ENCODE data around the gene TDRD10. TPM values are rescaled to one million over a fixed set of nuclear protein-coding genes. Genes with fewer than 3 reads are reported as not detected.

TDRD10 gene
- total RNA-seq, 1 donor from 2014 or later = not detected

DNA sequence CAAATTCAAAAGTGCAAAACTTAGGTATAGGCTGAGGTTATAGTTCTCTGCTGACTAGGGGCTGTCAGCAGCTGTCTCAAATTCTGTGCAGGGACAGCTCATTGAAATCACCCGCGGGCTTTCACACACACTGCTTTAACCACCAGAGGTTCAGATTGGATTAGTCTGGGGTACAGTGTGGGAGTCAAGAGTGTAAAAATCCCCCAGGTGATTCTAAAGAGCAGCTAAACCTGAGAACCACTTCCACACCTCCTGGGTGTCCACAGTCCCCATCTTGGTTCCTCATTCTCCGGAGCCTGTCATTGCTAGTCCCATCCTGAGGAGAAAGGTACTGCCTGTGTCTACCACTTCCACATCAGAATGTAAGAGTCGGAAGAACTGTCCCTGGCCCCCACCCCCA is 9.9 kb upstream of the TDRD10 start:
- DNase-seq (ENCODE audit: extremely low spot score, unreplicated experiment) = no peak
- H3K9me3 Mint-ChIP-seq (ENCODE audit: unreplicated experiment) = no peaks in the 10 kb centered on the region
- peaks cover 64% of the 10 kb centered on the region for H3K27me3 Mint-ChIP-seq (ENCODE audit: unreplicated experiment)
- TF ChIP-seq, protein P1, sequence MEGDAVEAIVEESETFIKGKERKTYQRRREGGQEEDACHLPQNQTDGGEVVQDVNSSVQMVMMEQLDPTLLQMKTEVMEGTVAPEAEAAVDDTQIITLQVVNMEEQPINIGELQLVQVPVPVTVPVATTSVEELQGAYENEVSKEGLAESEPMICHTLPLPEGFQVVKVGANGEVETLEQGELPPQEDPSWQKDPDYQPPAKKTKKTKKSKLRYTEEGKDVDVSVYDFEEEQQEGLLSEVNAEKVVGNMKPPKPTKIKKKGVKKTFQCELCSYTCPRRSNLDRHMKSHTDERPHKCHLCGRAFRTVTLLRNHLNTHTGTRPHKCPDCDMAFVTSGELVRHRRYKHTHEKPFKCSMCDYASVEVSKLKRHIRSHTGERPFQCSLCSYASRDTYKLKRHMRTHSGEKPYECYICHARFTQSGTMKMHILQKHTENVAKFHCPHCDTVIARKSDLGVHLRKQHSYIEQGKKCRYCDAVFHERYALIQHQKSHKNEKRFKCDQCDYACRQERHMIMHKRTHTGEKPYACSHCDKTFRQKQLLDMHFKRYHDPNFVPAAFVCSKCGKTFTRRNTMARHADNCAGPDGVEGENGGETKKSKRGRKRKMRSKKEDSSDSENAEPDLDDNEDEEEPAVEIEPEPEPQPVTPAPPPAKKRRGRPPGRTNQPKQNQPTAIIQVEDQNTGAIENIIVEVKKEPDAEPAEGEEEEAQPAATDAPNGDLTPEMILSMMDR (IDR thresholded peaks at IDR 0.05) = no peak
- no peak overlapping the region for H3K4me3 Mint-ChIP-seq (ENCODE audit: unreplicated experiment)
- H3K27ac Mint-ChIP-seq (ENCODE audit: unreplicated experiment) = no peak overlapping the region
- H3K36me3 Mint-ChIP-seq (ENCODE audit: unreplicated experiment) = peaks cover 2% of the 10 kb centered on the region
- H3K4me1 Mint-ChIP-seq (ENCODE audit: unreplicated experiment) = no peaks in the 10 kb centered on the region

DNA sequence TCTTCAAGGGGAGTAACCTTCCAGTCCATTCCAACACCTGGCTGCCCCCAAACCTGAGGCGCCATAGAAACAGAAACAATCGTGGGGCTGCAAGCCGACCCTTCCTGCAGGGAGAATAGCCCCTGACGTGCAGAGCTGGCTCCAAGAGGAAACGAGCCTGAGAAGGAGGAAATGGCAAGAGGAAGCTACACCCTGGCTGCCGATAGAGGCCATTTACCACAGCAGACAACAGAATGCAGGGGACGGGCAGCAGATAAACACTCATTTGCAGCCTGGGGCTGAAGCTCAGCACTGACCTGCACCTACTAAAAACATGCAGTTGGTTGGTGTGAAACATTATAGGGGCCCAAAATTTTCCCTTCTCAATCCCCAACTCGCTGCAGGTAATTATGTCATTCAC is 8.7 kb upstream of the TDRD10 start:
- no peak overlapping the region for H3K27ac Mint-ChIP-seq (ENCODE audit: unreplicated experiment)
- H3K9me3 Mint-ChIP-seq (ENCODE audit: unreplicated experiment) = no peaks in the 10 kb centered on the region
- TF ChIP-seq, protein P1 (IDR thresholded peaks at IDR 0.05) = no peak
- no peaks in the 10 kb centered on the region for H3K4me1 Mint-ChIP-seq (ENCODE audit: unreplicated experiment)
- no peak overlapping the region for H3K4me3 Mint-ChIP-seq (ENCODE audit: unreplicated experiment)
- peaks cover 63% of the 10 kb centered on the region for H3K27me3 Mint-ChIP-seq (ENCODE audit: unreplicated experiment)
- H3K36me3 Mint-ChIP-seq (ENCODE audit: unreplicated experiment) = peaks cover 2% of the 10 kb centered on the region
- DNase-seq (ENCODE audit: extremely low spot score, unreplicated experiment) = no peak

DNA sequence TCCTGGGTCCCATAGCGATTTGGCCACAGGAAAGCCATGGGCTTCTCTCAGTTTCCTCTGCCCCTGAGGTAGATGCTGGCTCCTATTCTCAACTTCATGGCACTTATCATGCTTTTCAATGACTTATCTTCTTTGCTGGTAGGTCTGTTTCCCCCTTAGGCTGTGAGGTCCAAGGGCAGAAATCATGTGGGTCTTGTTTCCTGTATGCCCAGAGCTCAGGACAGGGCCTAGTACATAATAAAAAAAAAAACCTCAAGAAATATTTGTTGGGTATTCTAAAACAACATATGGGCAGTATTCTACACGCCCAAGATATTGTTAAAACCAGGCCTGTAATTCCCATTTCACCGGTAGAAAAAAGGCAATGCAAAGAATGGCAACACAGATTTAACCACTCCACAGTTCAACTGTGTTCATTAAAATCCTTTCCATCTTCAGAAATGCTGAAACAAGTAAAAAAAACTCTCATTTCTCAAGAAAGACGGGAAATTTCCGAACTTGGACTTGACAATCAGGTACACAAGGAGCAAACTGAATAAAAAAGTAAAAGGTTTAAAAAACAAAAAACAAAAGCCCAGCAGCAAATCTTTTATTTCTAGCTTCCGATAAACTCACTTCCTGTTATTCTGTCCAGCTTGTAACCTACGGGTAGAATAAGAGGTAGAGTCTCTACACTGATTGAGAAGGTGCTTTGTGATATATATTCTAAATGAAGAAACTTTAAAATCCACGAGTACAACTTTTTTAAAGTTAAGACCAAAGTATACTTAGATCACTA is 6.3 kb upstream of the TDRD10 start:
- Mint-ChIP-seq H3K36me3 (ENCODE audit: unreplicated experiment) (no peaks in the 10 kb centered on the region), H3K27me3 (ENCODE audit: unreplicated experiment) (peaks cover 71% of the 10 kb centered on the region), H3K4me1 (ENCODE audit: unreplicated experiment) (no peaks in the 10 kb centered on the region), H3K27ac (ENCODE audit: unreplicated experiment) (no peak overlapping the region), H3K9me3 (ENCODE audit: unreplicated experiment) (no peaks in the 10 kb centered on the region), H3K4me3 (ENCODE audit: unreplicated experiment) (no peak overlapping the region)
- DNase-seq (ENCODE audit: extremely low spot score, unreplicated experiment) = no peak
- TF ChIP-seq, protein P1 (IDR thresholded peaks at IDR 0.05) = no peak

DNA sequence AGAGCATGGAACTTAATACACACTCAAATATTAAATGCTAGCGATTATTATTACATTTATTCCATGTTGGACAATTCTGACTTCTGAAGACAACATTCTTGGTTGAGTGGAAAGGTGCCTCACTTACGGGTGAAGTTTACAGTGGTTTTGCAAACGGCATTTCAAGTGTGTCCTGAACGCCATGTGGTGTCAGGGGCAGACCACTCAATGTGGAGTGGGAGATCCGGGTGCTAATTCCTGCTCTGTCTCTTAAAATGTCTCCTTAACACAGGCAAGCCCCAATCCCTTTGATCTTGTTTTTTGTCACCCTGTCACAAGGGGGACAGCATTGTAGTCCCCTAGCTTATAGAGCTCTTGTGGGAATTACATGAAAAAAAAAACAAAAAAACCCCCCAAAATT is 5.6 kb upstream of the TDRD10 start:
- Mint-ChIP-seq H3K4me1 (ENCODE audit: unreplicated experiment) (peaks cover 2% of the 10 kb centered on the region), H3K27ac (ENCODE audit: unreplicated experiment) (no peak overlapping the region), H3K4me3 (ENCODE audit: unreplicated experiment) (no peak overlapping the region), H3K36me3 (ENCODE audit: unreplicated experiment) (no peaks in the 10 kb centered on the region), H3K27me3 (ENCODE audit: unreplicated experiment) (peaks cover 71% of the 10 kb centered on the region), H3K9me3 (ENCODE audit: unreplicated experiment) (no peaks in the 10 kb centered on the region)
- no peak for DNase-seq (ENCODE audit: extremely low spot score, unreplicated experiment)
- TF ChIP-seq, protein P1 (IDR thresholded peaks at IDR 0.05) = no peak

DNA sequence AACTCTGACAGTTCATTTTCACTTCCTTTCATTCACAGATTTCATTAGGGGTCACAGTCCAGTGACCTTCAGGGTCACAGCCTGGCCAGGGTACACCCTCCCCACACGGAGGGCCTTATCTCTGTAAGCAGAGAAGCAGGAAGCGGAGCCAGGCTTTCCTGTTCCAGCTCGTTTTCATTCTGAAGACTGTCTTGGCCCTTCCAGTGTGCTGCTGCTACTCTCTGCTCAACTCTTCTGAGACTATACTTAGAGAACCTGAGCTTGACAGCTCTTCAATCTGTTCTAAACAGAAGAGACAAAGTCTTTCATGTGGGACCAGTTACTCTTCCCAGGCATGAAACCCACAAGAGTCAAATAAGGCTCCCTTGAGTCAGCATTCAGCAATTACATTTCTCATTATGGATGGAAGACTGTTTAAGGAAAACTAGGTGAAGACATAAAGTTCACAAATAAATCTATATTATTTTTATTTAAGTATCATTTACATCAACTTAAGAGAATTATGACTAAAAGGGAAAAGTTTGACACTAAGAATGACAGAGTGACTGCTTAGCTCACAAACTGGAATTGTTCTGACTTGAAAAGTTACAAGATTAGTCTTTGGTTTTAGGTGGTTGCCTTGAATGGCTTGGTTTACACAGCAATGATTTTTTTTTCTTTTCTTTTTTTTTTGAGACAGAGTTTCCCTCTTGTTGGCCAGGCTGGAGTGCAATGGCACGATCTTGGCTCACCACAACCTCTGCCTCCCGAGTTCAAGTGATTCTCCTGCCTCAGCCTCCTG is 4.8 kb upstream of the TDRD10 start:
- Mint-ChIP-seq H3K4me1 (ENCODE audit: unreplicated experiment) (peaks cover 2% of the 10 kb centered on the region), H3K36me3 (ENCODE audit: unreplicated experiment) (no peaks in the 10 kb centered on the region), H3K4me3 (ENCODE audit: unreplicated experiment) (no peak overlapping the region), H3K9me3 (ENCODE audit: unreplicated experiment) (no peaks in the 10 kb centered on the region), H3K27ac (ENCODE audit: unreplicated experiment) (no peak overlapping the region), H3K27me3 (ENCODE audit: unreplicated experiment) (peaks cover 65% of the 10 kb centered on the region)
- no peak for DNase-seq (ENCODE audit: extremely low spot score, unreplicated experiment)
- TF ChIP-seq, protein P1 (IDR thresholded peaks at IDR 0.05) = no peak

Measured in osteocyte (in vitro differentiated cells).